Naive thymus-derived CD4-positive, alpha-beta T cell (primary cell): ENCODE results near the gene DIPK1A. TPM values are rescaled to one million over a fixed set of nuclear protein-coding genes. Genes with fewer than 3 reads are reported as not detected.

Experiments used
- ATAC-seq: fragments of 150-1000 bp; cut with Tn5 transposase; 2 replicates; pipeline ENCODE4 v1.10.0; 2021; ENCODE audit warnings: mild to moderate bottlenecking, moderate library complexity
- CTCF ChIA-PET: fragments of 350-600 bp; sonication (Branson Sonifier 250); formaldehyde crosslinking; loops from one replicate; lab custom pipeline; 2021; ENCODE audit warnings: antibody characterized with exemption; lab: Charles Lee
- POLR2A ChIA-PET: fragments of 350-600 bp; sonication (Branson Sonifier 250); formaldehyde crosslinking; loops from one replicate; lab custom pipeline; 2021; ENCODE audit warnings: antibody characterized with exemption, inconsistent platforms; lab: Charles Lee
- DNase-seq, 9 donors: peaks; one replicate each; pipeline versions ENCODE4 v3.0.0 to v3.0.0-alpha.2; 2020 to 2022; ENCODE audit warnings: mixed read lengths in 1 of 9
- H3K27ac ChIP-seq: one replicate; pipeline ENCODE4 v1.7.0; 2013; ENCODE audit warnings: mild to moderate bottlenecking, low read depth, low read length, moderate library complexity
- H3K27me3 ChIP-seq, 2 donors: one replicate each; pipeline ENCODE4 v1.7.0; 2013; ENCODE audit warnings: low read length in 2 of 2, mild to moderate bottlenecking in 2 of 2, moderate library complexity in 2 of 2; ENCODE audit not compliant: control insufficient read depth in 2 of 2, insufficient read depth in 2 of 2
- H3K36me3 ChIP-seq, 3 experiments: 1 replicate in 2 of 3; 2 replicates in 1 of 3; pipeline ENCODE4 v1.7.0; 2013; ENCODE audit warnings: low read length in 3 of 3, mild to moderate bottlenecking in 3 of 3, moderate library complexity in 1 of 3; ENCODE audit not compliant: insufficient read depth in 3 of 3, control insufficient read depth in 2 of 3
- H3K4me1 ChIP-seq, 2 donors: one replicate each; pipeline ENCODE4 v1.7.0; 2013; ENCODE audit warnings: low read length in 2 of 2, mild to moderate bottlenecking in 2 of 2, moderate library complexity in 1 of 2; ENCODE audit not compliant: control insufficient read depth in 2 of 2, insufficient read depth in 2 of 2
- H3K4me3 ChIP-seq: 2 replicates; pipeline ENCODE4 v1.7.0; 2013; ENCODE audit warnings: mild to moderate bottlenecking, low read length
- H3K9me3 ChIP-seq, 3 experiments: 1 replicate in 2 of 3; 2 replicates in 1 of 3; pipeline ENCODE4 v1.7.0; 2013; ENCODE audit warnings: low read length in 3 of 3; ENCODE audit not compliant: control insufficient read depth in 2 of 3
- H3K27ac Mint-ChIP-seq, 9 donors: one replicate each; pipeline ENCODE4 v1.8.0; 2020 to 2022; ENCODE audit warnings: mixed read lengths in 9 of 9, mild to moderate bottlenecking in 8 of 9, moderate library complexity in 5 of 9, inconsistent platforms in 2 of 9
- H3K27me3 Mint-ChIP-seq, 5 donors: one replicate each; pipeline ENCODE4 v1.8.0; 2021 to 2022; ENCODE audit warnings: mixed read lengths in 5 of 5, mild to moderate bottlenecking in 1 of 5
- H3K36me3 Mint-ChIP-seq, 5 donors: one replicate each; pipeline ENCODE4 v1.8.0; 2020 to 2022; ENCODE audit warnings: mixed read lengths in 5 of 5, mild to moderate bottlenecking in 3 of 5, inconsistent platforms in 1 of 5
- H3K4me1 Mint-ChIP-seq, 7 donors: one replicate each; pipeline ENCODE4 v1.8.0; 2020 to 2022; ENCODE audit warnings: mixed read lengths in 7 of 7, mild to moderate bottlenecking in 3 of 7, inconsistent platforms in 1 of 7
- H3K4me3 Mint-ChIP-seq, 10 donors: one replicate each; pipeline ENCODE4 v1.8.0; 2020 to 2022; ENCODE audit warnings: mild to moderate bottlenecking in 10 of 10, mixed read lengths in 10 of 10, moderate library complexity in 6 of 10, inconsistent platforms in 2 of 10
- H3K9me3 Mint-ChIP-seq, 11 donors: one replicate each; pipeline ENCODE4 v1.8.0; 2020 to 2022; ENCODE audit warnings: mixed read lengths in 11 of 11, mild to moderate bottlenecking in 4 of 11, inconsistent platforms in 1 of 11, moderate library complexity in 1 of 11
- intact Hi-C, 2 donors: fragments of 100-400 bp; cut with micrococcal nuclease; formaldehyde crosslinking; loops; one replicate each; pipeline ENCODE4 v1.15.1; 2023
- polyA plus RNA-seq, 2 donors: library from polyadenylated mRNA; unstranded; fragments of 300-500 nt; fragmentation: Illumina TruSeq; gene quantifications; one replicate each; pipeline ENCODE4 v1.2.3, GENCODE V29; 2021
- total RNA-seq, 6 experiments: library from RNA in 5 of 6; stranded (reverse) in 5 of 6; gene quantifications; 1 replicate in 5 of 6; 2 replicates in 1 of 6; pipeline ENCODE4 v1.2.3 and lab custom pipeline; 2021 to 2026

DIPK1A gene
- total and polyA plus RNA-seq, 7 experiments from 2014 or later = 9.9 to 21.9 (median 15.2) TPM

GRCh38 chr1:93001893-93002292 lies 40.6 kb upstream of the DIPK1A start:
- no peaks in the 10 kb centered on the region for H3K36me3 Mint-ChIP-seq
- H3K4me3 Mint-ChIP-seq = no peak overlapping the region
- no peaks in the 10 kb centered on the region for H3K9me3 Mint-ChIP-seq
- no peak overlapping the region for H3K27ac ChIP-seq
- ATAC-seq = no peak
- H3K4me3 ChIP-seq = no peak overlapping the region
- POLR2A ChIA-PET = interaction anchor here (2.0 kb wide), 1 partner anchor 42 kb away, joined by 6 read pairs; no protein-coding TSS in a partner anchor
- H3K4me1 ChIP-seq = no peaks in the 10 kb centered on the region
- intact Hi-C loops = no loop called here
- H3K27me3 ChIP-seq = no peaks in the 10 kb centered on the region
- CTCF ChIA-PET = interaction anchor here (0.8 to 1.3 kb wide), 4 partner anchors 32 to 142 kb away, joined by 3 to 4 read pairs (median 3); no protein-coding TSS in a partner anchor
- H3K4me1 Mint-ChIP-seq = peaks cover 0 to 14% (median 1%) of the 10 kb centered on the region in 7 donors
- H3K27me3 Mint-ChIP-seq = peaks cover 0 to 38% (median 3%) of the 10 kb centered on the region in 5 donors
- H3K27ac Mint-ChIP-seq = no peak overlapping the region
- no peak for DNase-seq
- no peaks in the 10 kb centered on the region for H3K9me3 ChIP-seq
- H3K36me3 ChIP-seq = no peaks in the 10 kb centered on the region

GRCh38 chr1:93000751-93001175 lies 39.5 kb upstream of the DIPK1A start:
- no peaks in the 10 kb centered on the region for H3K36me3 Mint-ChIP-seq
- H3K4me3 ChIP-seq = no peak overlapping the region
- POLR2A ChIA-PET = interaction anchor here (2.0 kb wide), 1 partner anchor 40 kb away, joined by 6 read pairs; no protein-coding TSS in a partner anchor
- H3K4me3 Mint-ChIP-seq = no peak overlapping the region
- H3K4me1 Mint-ChIP-seq = peaks cover 0 to 12% (median 1%) of the 10 kb centered on the region in 7 donors
- ATAC-seq (no peak), DNase-seq (no peak)
- H3K27ac ChIP-seq = no peak overlapping the region
- no peaks in the 10 kb centered on the region for H3K9me3 ChIP-seq
- H3K27me3 ChIP-seq = no peaks in the 10 kb centered on the region
- intact Hi-C loops = no loop called here
- H3K27me3 Mint-ChIP-seq = peaks cover 0 to 37% (median 3%) of the 10 kb centered on the region in 5 donors
- no peaks in the 10 kb centered on the region for H3K4me1 ChIP-seq
- H3K27ac Mint-ChIP-seq = no peak overlapping the region
- no peaks in the 10 kb centered on the region for H3K36me3 ChIP-seq
- CTCF ChIA-PET = interaction anchor here (1.0 to 1.5 kb wide), 4 partner anchors 31 to 141 kb away, joined by 3 to 5 read pairs (median 4); no protein-coding TSS in a partner anchor
- no peaks in the 10 kb centered on the region for H3K9me3 Mint-ChIP-seq

- H3K4me1 ChIP-seq = no peaks in the 10 kb centered on the region
- intact Hi-C loops = no loop called here
- H3K27ac ChIP-seq = no peak overlapping the region
- Mint-ChIP-seq H3K4me1 (peaks cover 0 to 12% (median 1%) of the 10 kb centered on the region in 7 donors), H3K27me3 (peaks cover 0 to 35% (median 3%) of the 10 kb centered on the region in 5 donors), H3K36me3 (no peaks in the 10 kb centered on the region), H3K27ac (no peak overlapping the region), H3K9me3 (no peaks in the 10 kb centered on the region), H3K4me3 (no peak overlapping the region)
- ChIA-PET CTCF (interaction anchor here (1.3 to 1.5 kb wide), 2 partner anchors 31 to 33 kb away, joined by 3 to 5 read pairs; no protein-coding TSS in a partner anchor), POLR2A (interaction anchor here (2.0 kb wide), 1 partner anchor 40 kb away, joined by 6 read pairs; no protein-coding TSS in a partner anchor)
- ATAC-seq (no peak), DNase-seq (no peak)
- no peaks in the 10 kb centered on the region for H3K36me3 ChIP-seq
- H3K4me3 ChIP-seq = no peak overlapping the region
- H3K9me3 ChIP-seq = no peaks in the 10 kb centered on the region
- no peaks in the 10 kb centered on the region for H3K27me3 ChIP-seq
Measured at GRCh38 chr1:93000291-93000690, 39.0 kb upstream of the DIPK1A start.

- no peak for DNase-seq
- H3K36me3 ChIP-seq = no peaks in the 10 kb centered on the region
- ATAC-seq = no peak
- ChIA-PET CTCF (interaction anchor here (1.1 to 1.6 kb wide), 4 partner anchors 18 to 140 kb away, joined by 3 to 6 read pairs (median 4); no protein-coding TSS in a partner anchor), POLR2A (interaction anchor here (0.9 to 1.1 kb wide), 2 partner anchors 29 to 116 kb away, joined by 3 read pairs; no protein-coding TSS in a partner anchor)
- intact Hi-C loops = no loop called here
- H3K27me3 ChIP-seq = no peaks in the 10 kb centered on the region
- H3K9me3 ChIP-seq = no peaks in the 10 kb centered on the region
- no peak overlapping the region for H3K27ac ChIP-seq
- Mint-ChIP-seq H3K4me1 (peaks cover under 1 to 7% (median 4%) of the 10 kb centered on the region in 7 donors), H3K9me3 (no peaks in the 10 kb centered on the region), H3K27me3 (peaks cover 0 to 21% (median 0%) of the 10 kb centered on the region in 5 donors), H3K4me3 (no peak overlapping the region), H3K36me3 (no peaks in the 10 kb centered on the region), H3K27ac (no peak overlapping the region)
- H3K4me3 ChIP-seq = no peak overlapping the region
- H3K4me1 ChIP-seq = peaks cover 2% of the 10 kb centered on the region in 2 donors
Measured at GRCh38 chr1:92998821-92999220, 37.6 kb upstream of the DIPK1A start.

- H3K9me3 Mint-ChIP-seq = peaks cover 0 to 4% (median 0%) of the 10 kb centered on the region in 11 donors
- no peak overlapping the region for H3K27ac Mint-ChIP-seq
- no peak overlapping the region for H3K4me3 Mint-ChIP-seq
- no peaks in the 10 kb centered on the region for H3K36me3 ChIP-seq
- DNase-seq = no peak
- H3K4me1 ChIP-seq = peaks cover 21 to 23% of the 10 kb centered on the region in 2 donors
- peaks cover 0 to 10% (median 0%) of the 10 kb centered on the region in 5 donors for H3K27me3 Mint-ChIP-seq
- intact Hi-C loops = no loop called here
- H3K4me1 Mint-ChIP-seq = peaks cover 14 to 34% (median 32%) of the 10 kb centered on the region in 7 donors
- H3K36me3 Mint-ChIP-seq = peaks cover 0 to 7% (median 0%) of the 10 kb centered on the region in 5 donors
- ChIA-PET POLR2A (interaction anchor here (0.5 to 3.8 kb wide), 5 partner anchors 23 to 141 kb away, joined by 3 to 70 read pairs (median 7); partner anchors contain the start of gene DIPK1A), CTCF (interaction anchor here (0.7 to 3.8 kb wide), 7 partner anchors 24 to 138 kb away, joined by 3 to 175 read pairs (median 13); partner anchors contain the start of gene DIPK1A)
- ATAC-seq = no peak
- no peak overlapping the region for H3K4me3 ChIP-seq
- H3K9me3 ChIP-seq = no peaks in the 10 kb centered on the region
- no peak overlapping the region for H3K27ac ChIP-seq
- no peaks in the 10 kb centered on the region for H3K27me3 ChIP-seq
Measured at GRCh38 chr1:92995441-92996430, 34.5 kb upstream of the DIPK1A start.
